ENCODE measurements around the gene DEFB114.
"Not testable (repeated sequence)": the region's sequence is repeated elsewhere in the genome, so short reads cannot be mapped to it uniquely, and the experiment has no call there.

DEFB114 gene

GRCh38 chr6:49964064-49964463, at the start of gene DEFB114:
DEFB114 (minus strand) TSS chr6:49964164; CDS start chr6:49964105, 59 bp downstream.
- no peak for DNase-seq (ENCODE audit: low read depth in 2 of 2)

GRCh38 chr6:50007819-50008218, 43.9 kb upstream of the DEFB114 start:
- DNase-seq (ENCODE audit: low read depth in 2 of 2) = no peak

GRCh38 chr6:50003139-50003538, 39.2 kb upstream of the DEFB114 start:
- DNase-seq (ENCODE audit: low read depth in 2 of 2) = no peak

GRCh38 chr6:49995278-49995677, 31.3 kb upstream of the DEFB114 start:
- DNase-seq (ENCODE audit: low read depth in 2 of 2) = no peak

GRCh38 chr6:49988900-49989299, 24.9 kb upstream of the DEFB114 start:
- no peak for DNase-seq (ENCODE audit: low read depth in 2 of 2)

GRCh38 chr6:49987749-49988148, 23.8 kb upstream of the DEFB114 start:
- DNase-seq (ENCODE audit: low read depth in 2 of 2) = no peak

- DNase-seq (ENCODE audit: low read depth in 2 of 2) = no peak
Measured at GRCh38 chr6:49986551-49986950, 22.6 kb upstream of the DEFB114 start.

- DNase-seq (ENCODE audit: low read depth in 2 of 2) = no peak
Measured at GRCh38 chr6:49982046-49982445, 18.1 kb upstream of the DEFB114 start.

GRCh38 chr6:49980898-49981297, 16.9 kb upstream of the DEFB114 start:
- DNase-seq (ENCODE audit: low read depth in 2 of 2) = no peak

- DNase-seq (ENCODE audit: low read depth in 2 of 2) = no peak
Measured at GRCh38 chr6:49979584-49979983, 15.6 kb upstream of the DEFB114 start.

GRCh38 chr6:49978332-49979226, 14.6 kb upstream of the DEFB114 start:
- no peak for DNase-seq (ENCODE audit: low read depth in 2 of 2)

- DNase-seq (ENCODE audit: low read depth in 2 of 2) = no peak
Measured at GRCh38 chr6:49969605-49970004, 5.6 kb upstream of the DEFB114 start, which contains the start of gene DEFB113. DEFB113 (minus strand) TSS chr6:49969625; CDS start chr6:49969625, 0 bp downstream.

GRCh38 chr6:49966823-49967222, 2.9 kb upstream of the DEFB114 start:
- DNase-seq (ENCODE audit: low read depth in 2 of 2) = no peak

- DNase-seq (ENCODE audit: low read depth in 2 of 2) = no peak
Measured at GRCh38 chr6:49966334-49966733, 2.4 kb upstream of the DEFB114 start.

GRCh38 chr6:49958180-49958579, 5.8 kb downstream of the DEFB114 start:
- DNase-seq (ENCODE audit: low read depth in 2 of 2) = no peak

GRCh38 chr6:49955847-49956246, 8.1 kb downstream of the DEFB114 start:
- no peak for DNase-seq (ENCODE audit: low read depth in 2 of 2)

- no peak for DNase-seq (ENCODE audit: low read depth in 2 of 2)
Measured at GRCh38 chr6:49951926-49952325, 12.0 kb downstream of the DEFB114 start.

GRCh38 chr6:49950415-49950751, 13.6 kb downstream of the DEFB114 start:
- DNase-seq (ENCODE audit: low read depth in 2 of 2) = no peak

- no peak for DNase-seq (ENCODE audit: low read depth in 2 of 2)
Measured at GRCh38 chr6:49949062-49949461, 14.9 kb downstream of the DEFB114 start.

- DNase-seq (ENCODE audit: low read depth in 2 of 2) = no peak
Measured at GRCh38 chr6:49946835-49947234, 17.1 kb downstream of the DEFB114 start.

- not testable (repeated sequence) for DNase-seq (ENCODE audit: low read depth in 2 of 2)
Measured at GRCh38 chr6:49944068-49944467, 19.9 kb downstream of the DEFB114 start.

GRCh38 chr6:49939993-49940498, 23.9 kb downstream of the DEFB114 start:
- DNase-seq (ENCODE audit: low read depth in 2 of 2) = no peak

- DNase-seq (ENCODE audit: low read depth in 2 of 2) = no peak
Measured at GRCh38 chr6:49937811-49938210, 26.2 kb downstream of the DEFB114 start.

Data from stimulated activated CD4-positive, alpha-beta T cell treated with anti-CD3 and anti-CD28 coated beads, Interleukin-15, amount 100 ng/mL, for 48 hours (primary cell).